H1 (cell line): ENCODE measurements around the gene ZC3H11A. TPM values are rescaled to one million over a fixed set of nuclear protein-coding genes. Genes with fewer than 3 reads are reported as not detected.

Experiments
- CTCF ChIA-PET: fragments of 300-600 bp; sonication (Branson Sonifier 250); formaldehyde crosslinking; loops from one replicate; lab custom pipeline; 2021; ENCODE audit not compliant: partially characterized antibody; lab: Charles Lee
- POLR2A ChIA-PET: fragments of 300-600 bp; sonication (Branson Sonifier 250); formaldehyde crosslinking; loops from one replicate; lab custom pipeline; 2021; ENCODE audit warnings: inconsistent platforms; ENCODE audit not compliant: partially characterized antibody; lab: Charles Lee
- DNase-seq, 2 experiments: peaks; one replicate each; pipeline versions ENCODE4 v3.0.0 to v3.0.0-alpha.2; 2010 to 2022; ENCODE audit warnings: low spot score in 2 of 2, low read depth in 1 of 2, mixed read lengths in 1 of 2
- FAIRE-seq: peaks from 2 replicates; lab custom pipeline; 2011; peaks lifted over from hg19 to GRCh38; lab: Jason Lieb, UNC
- H2AFZ ChIP-seq: 2 replicates; pipeline ENCODE4 v1.8.1; 2012; ENCODE audit warnings: low read length, inconsistent platforms
- H2AK5ac ChIP-seq: 2 replicates; pipeline ENCODE4 v1.6.1; 2013; ENCODE audit warnings: low read depth, low read length
- H2BK120ac ChIP-seq: replicated peaks from 2 replicates; pipeline ENCODE3; 2013; ENCODE audit warnings: low read depth, low read length, inconsistent platforms
- H2BK12ac ChIP-seq: 2 replicates; pipeline ENCODE4 v1.6.1; 2013; ENCODE audit warnings: low read depth, low read length
- H2BK15ac ChIP-seq: 2 replicates; pipeline ENCODE4 v1.6.1; 2013; ENCODE audit warnings: low read length
- H2BK20ac ChIP-seq: 2 replicates; pipeline ENCODE4 v1.6.1; 2013; ENCODE audit warnings: low read length
- H2BK5ac ChIP-seq: 2 replicates; pipeline ENCODE4 v1.6.1; 2013; ENCODE audit warnings: low read depth, low read length
- H3K14ac ChIP-seq: 2 replicates; pipeline ENCODE4 v1.6.1; 2013; ENCODE audit warnings: inconsistent platforms; ENCODE audit not compliant: insufficient read length
- H3K18ac ChIP-seq: 2 replicates; pipeline ENCODE4 v1.6.1; 2013; ENCODE audit warnings: low read length; ENCODE audit errors: extremely low read depth
- H3K23ac ChIP-seq: 2 replicates; pipeline ENCODE4 v1.6.1; 2013; ENCODE audit warnings: inconsistent platforms; ENCODE audit not compliant: insufficient read length
- H3K23me2 ChIP-seq: 2 replicates; pipeline ENCODE4 v1.6.1; 2013; ENCODE audit warnings: low read depth, low read length
- H3K27ac ChIP-seq: 2 replicates; pipeline ENCODE4 v1.6.1; 2011; ENCODE audit warnings: low read depth, low read length, inconsistent platforms
- H3K27me3 ChIP-seq, 4 experiments: replicated peaks in 1 of 4; 1 replicate in 1 of 4; 2 replicates in 3 of 4; pipeline versions ENCODE4 v1.6.1 to v1.8.1; 2011 to 2013; ENCODE audit warnings: low read length in 3 of 4, mild to moderate bottlenecking in 3 of 4, inconsistent platforms in 2 of 4, mixed read lengths in 2 of 4, moderate library complexity in 1 of 4; ENCODE audit not compliant: control insufficient read depth in 3 of 4, insufficient read depth in 3 of 4; ENCODE audit errors: extremely low read depth in 1 of 4
- H3K36me3 ChIP-seq, 4 experiments: 2 replicates each; pipeline versions ENCODE4 v1.6.1 to v1.8.1; 2011 to 2013; ENCODE audit warnings: mild to moderate bottlenecking in 4 of 4, low read length in 3 of 4, moderate library complexity in 2 of 4, control low read depth in 1 of 4, inconsistent platforms in 1 of 4; ENCODE audit not compliant: insufficient read depth in 4 of 4, control insufficient read depth in 2 of 4
- H3K4ac ChIP-seq: replicated peaks from 2 replicates; pipeline ENCODE3; 2013; ENCODE audit warnings: low read length, low read depth, mixed read lengths, inconsistent platforms; ENCODE audit not compliant: insufficient read length
- H3K4me1 ChIP-seq, 4 experiments: replicated peaks in 1 of 4; 1 replicate in 1 of 4; 2 replicates in 3 of 4; pipeline versions ENCODE4 v1.6.1 to v1.8.1; 2011 to 2013; ENCODE audit warnings: low read length in 3 of 4, inconsistent platforms in 2 of 4, mixed read lengths in 1 of 4; ENCODE audit not compliant: insufficient read depth in 4 of 4, control insufficient read depth in 3 of 4
- H3K4me2 ChIP-seq, 2 experiments: 2 replicates each; pipeline versions ENCODE4 v1.6.1 to v1.8.1; 2011 to 2013; ENCODE audit warnings: low read depth in 2 of 2, low read length in 2 of 2, control low read depth in 1 of 2, inconsistent platforms in 1 of 2, mild to moderate bottlenecking in 1 of 2; ENCODE audit not compliant: insufficient read depth in 1 of 2
- H3K4me3 ChIP-seq, 4 experiments: fragments of 200-600, 300-600 bp in 1 of 4; sonication (generic), shearing (Covaris generic), sonication (Bioruptor Twin) in 1 of 4; 2 replicates each; pipeline versions ENCODE4 v1.5.1 to v1.8.1; 2011 to 2016; ENCODE audit warnings: low read length in 4 of 4, low read depth in 3 of 4, control low read depth in 2 of 4, inconsistent platforms in 2 of 4, mild to moderate bottlenecking in 2 of 4, mixed read lengths in 1 of 4, moderate library complexity in 1 of 4; ENCODE audit not compliant: insufficient read depth in 2 of 4; ENCODE audit errors: extremely low read depth in 1 of 4
- H3K56ac ChIP-seq: replicated peaks from 2 replicates; pipeline ENCODE3; 2013; ENCODE audit warnings: low read depth, mild to moderate bottlenecking, mixed read lengths, low read length, inconsistent platforms; ENCODE audit not compliant: insufficient read length
- H3K79me1 ChIP-seq: 2 replicates; pipeline ENCODE4 v1.6.1; 2013; ENCODE audit warnings: low read depth, low read length, control low read depth
- H3K79me2 ChIP-seq, 2 experiments: 2 replicates each; pipeline versions ENCODE4 v1.6.1 to v1.8.1; 2012 to 2013; ENCODE audit warnings: low read length in 2 of 2, mild to moderate bottlenecking in 2 of 2, inconsistent platforms in 1 of 2; ENCODE audit not compliant: insufficient read depth in 2 of 2, control insufficient read depth in 1 of 2
- H3K9ac ChIP-seq, 4 experiments: replicated peaks in 1 of 4; 1 replicate in 1 of 4; 2 replicates in 3 of 4; pipeline versions ENCODE4 v1.6.1 to v1.8.1; 2011 to 2013; ENCODE audit warnings: low read depth in 3 of 4, low read length in 3 of 4, control low read depth in 2 of 4, mild to moderate bottlenecking in 2 of 4, moderate library complexity in 2 of 4, inconsistent platforms in 1 of 4; ENCODE audit errors: extremely low read depth in 1 of 4
- H3K9me3 ChIP-seq, 2 experiments: 2 replicates each; pipeline versions ENCODE4 v1.6.1 to v1.8.1; 2012 to 2013; ENCODE audit warnings: mild to moderate bottlenecking in 2 of 2, moderate library complexity in 2 of 2, control low read depth in 1 of 2, inconsistent platforms in 1 of 2, low read depth in 1 of 2, low read length in 1 of 2, mixed read lengths in 1 of 2; ENCODE audit not compliant: insufficient read depth in 2 of 2
- H4K20me1 ChIP-seq, 2 experiments: replicated peaks in 1 of 2; 2 replicates each; pipeline versions ENCODE3 to v1.8.1; 2011 to 2013; ENCODE audit warnings: inconsistent platforms in 2 of 2, low read length in 2 of 2, mild to moderate bottlenecking in 1 of 2; ENCODE audit not compliant: insufficient read depth in 2 of 2, control insufficient read depth in 1 of 2
- H4K5ac ChIP-seq: 2 replicates; pipeline ENCODE4 v1.6.1; 2013; ENCODE audit warnings: low read length, low read depth, mixed read lengths, inconsistent platforms; ENCODE audit not compliant: insufficient read length
- H4K8ac ChIP-seq: 2 replicates; pipeline ENCODE4 v1.8.0; 2013; ENCODE audit warnings: mild to moderate bottlenecking, moderate library complexity, low read length, inconsistent platforms; ENCODE audit not compliant: insufficient read depth; ENCODE audit errors: extremely low read depth
- H4K91ac ChIP-seq: replicated peaks from 2 replicates; pipeline ENCODE3; 2013; ENCODE audit warnings: low read length, mixed read lengths, inconsistent platforms; ENCODE audit not compliant: insufficient read length
- CEBPB ChIP-seq: IDR thresholded peaks from 2 replicates; pipeline ENCODE4 v1.6.1; 2012; ENCODE audit warnings: low read depth, low read length
- KDM4A ChIP-seq: IDR thresholded peaks from one replicate; pipeline ENCODE4 v1.7.1; 2012; ENCODE audit warnings: low read depth, mild to moderate bottlenecking, moderate library complexity, low read length, inconsistent platforms; ENCODE audit not compliant: severe bottlenecking
- TAF7 ChIP-seq: optimal IDR thresholded peaks from 2 replicates; pipeline ENCODE3; 2011; ENCODE audit warnings: low read depth, mild to moderate bottlenecking, inconsistent platforms, low read length, moderate library complexity, borderline replicate concordance
- WGBS, 2 experiments: shearing (Covaris generic) in 1 of 2; methylation state at CpG; one replicate each; pipeline versions ENCODE4 v1.1.6 to v1.1.7; 2013 to 2015; ENCODE audit warnings: low lambda C conversion rate in 2 of 2, mixed read lengths in 2 of 2, inconsistent platforms in 1 of 2, low coverage in 1 of 2, missing lambda C conversion rate in 1 of 2; ENCODE audit not compliant: insufficient replicate concordance in 2 of 2, insufficient coverage in 1 of 2, insufficient read length in 1 of 2; ENCODE audit errors: extremely low coverage in 1 of 2, missing lambda C conversion rate in 1 of 2; 5-methylcytosine and 5-hydroxymethylcytosine counted together
- polyA plus RNA-seq, 7 experiments: library from polyadenylated mRNA; depleted of rRNA in 3 of 7; stranded (reverse) in 5 of 7; unstranded in 2 of 7; fragments of >200 nt in 5 of 7; fragments of 200-250 nt in 2 of 7; gene quantifications; 1 replicate in 5 of 7; 2 replicates in 1 of 7; 4 replicates in 1 of 7; pipeline versions ENCODE4 v1.2.1 to v1.2.3, GENCODE V29; 2011 to 2013; ENCODE audit warnings: missing spikeins in 2 of 7, mixed read lengths in 2 of 7
- total RNA-seq: library from RNA; stranded (reverse); fragmentation: NEBNext Ultra II Directional; extraction: Animal tissue kit (Norgen Biotek cat#: 25700); gene quantifications from 2 replicates; pipeline ENCODE4 v1.2.1, GENCODE V29; 2021

Gene ZC3H11A
- total and polyA plus RNA-seq, 2 of the 8 experiments (the other 6 are each of a cell fraction or from before 2014, with no cell fraction given), result 37.2 to 105 TPM

GRCh38 chr1:203765029-203765837 is 30.2 kb upstream of the ZC3H11A start, which contains the start of gene LAX1:
Gene LAX1 (plus strand): TSS chr1:203765183. CDS start chr1:203765566, 383 bp downstream.
- Histone ChIP-seq H2BK5ac (no peak within 1 kb of the TSS), H3K27ac (no peak within 1 kb of the TSS), H3K79me2 (no peaks in the 10 kb centered on the region), H3K79me1 (no peaks in the 10 kb centered on the region), H4K5ac (no peak within 1 kb of the TSS), H3K9me3 (no peaks in the 10 kb centered on the region), H3K4me3 (no peak within 1 kb of the TSS), H4K8ac (no peak within 1 kb of the TSS; the same call in 1 of the 2 replicates), H3K23me2 (no peaks in the 10 kb centered on the region), H3K23ac (no peak within 1 kb of the TSS), H3K4ac (no peak within 1 kb of the TSS), H3K18ac (no peak within 1 kb of the TSS), H3K27me3 (no peaks in the 10 kb centered on the region; a peak in 1 of 7 replicates), H3K56ac (no peak within 1 kb of the TSS), H2BK12ac (no peak within 1 kb of the TSS), H2BK15ac (no peak within 1 kb of the TSS), H4K91ac (no peak within 1 kb of the TSS), H2AK5ac (no peak within 1 kb of the TSS), H2AFZ (peak within 1 kb of the TSS; percentile 34; the same call in 1 of the 2 replicates), H3K36me3 (no peaks in the 10 kb centered on the region), H2BK20ac (no peak within 1 kb of the TSS), H3K9ac (no peak within 1 kb of the TSS), H2BK120ac (no peak within 1 kb of the TSS), H4K20me1 (no peaks in the 10 kb centered on the region), H3K4me1 (no peaks in the 10 kb centered on the region), H3K14ac (no peak within 1 kb of the TSS), H3K4me2 (no peak within 1 kb of the TSS)
- DNase-seq (no peak), FAIRE-seq (no peak)
- POLR2A ChIA-PET, result interaction anchor here (1.0 kb wide), 1 partner anchor 16 kb away, joined by 3 read pairs; no protein-coding TSS in a partner anchor
- 89% methylated on average over 16 of the region's 16 CpGs; no CpG with 5 or more reads in 1 of the 2 experiments for WGBS, 2 experiments
- TF ChIP-seq TAF7 (no peak), KDM4A (no peak), CEBPB (no peak)
- CTCF ChIA-PET, result interaction anchor here (1.1 kb wide), 1 partner anchor 63 kb away, joined by 4 read pairs; no protein-coding TSS in a partner anchor
